ENCODE data around the gene TEX29.

GRCh38 chr13:111317571-111318345 is 2.7 kb upstream of the TEX29 start:
- TF ChIP-seq CTCF (IDR thresholded peaks at IDR 0.05), result no peak
- TF ChIP-seq POLR2A (IDR thresholded peaks at IDR 0.05), result no peak
- TF ChIP-seq EP300 (IDR thresholded peaks at IDR 0.05), result no peak
